ENCODE measurements around the gene TMEM178A. TPM values are rescaled to one million over a fixed set of nuclear protein-coding genes. Genes with fewer than 3 reads are reported as not detected.

Gene TMEM178A
- total RNA-seq, 1 experiment from 2014 or later, result 7.5 TPM

DNA sequence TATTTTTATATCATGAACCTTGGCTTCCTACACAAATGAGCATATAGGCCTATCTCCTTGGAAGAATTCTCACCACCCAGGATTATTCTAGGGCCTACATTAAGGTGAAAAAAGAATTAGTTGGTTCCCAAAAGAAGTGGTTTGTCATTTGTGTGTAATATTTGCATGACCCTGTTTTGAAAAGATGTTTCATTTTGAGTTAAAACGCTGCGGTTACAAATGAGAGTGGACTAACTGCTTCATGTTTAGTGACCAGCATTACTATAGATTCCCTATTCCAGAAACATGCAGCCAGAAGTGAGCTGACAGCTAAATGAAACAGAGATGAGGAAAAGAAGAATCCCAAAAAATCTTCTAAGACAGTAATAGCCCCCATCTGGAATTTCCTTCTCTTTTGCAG, 44.1 kb upstream of the TMEM178A start:
- no peak overlapping the region for H2BK120ac ChIP-seq (ENCODE audit: low read depth, low read length, poor library complexity, severe bottlenecking)
- H3K18ac ChIP-seq (ENCODE audit: insufficient read length, low read depth, low read length), result no peak overlapping the region
- no peaks in the 10 kb centered on the region for H3K79me2 ChIP-seq (ENCODE audit: insufficient read depth, low read length)
- no peak overlapping the region for H2BK12ac ChIP-seq (ENCODE audit: insufficient read length, low read depth, low read length)
- no peak overlapping the region for H4K8ac ChIP-seq (replicated peaks; ENCODE audit: insufficient read length, low read depth, low read length)
- no peaks in the 10 kb centered on the region for H4K20me1 ChIP-seq (ENCODE audit: control insufficient read depth, insufficient read depth, insufficient read length)
- no peak overlapping the region for H3T11ph ChIP-seq (ENCODE audit: low read length)
- H3K27me3 ChIP-seq (ENCODE audit: insufficient read depth, low read length), result no peaks in the 10 kb centered on the region
- no peak for DNase-seq
- no peak overlapping the region for H2AFZ ChIP-seq (ENCODE audit: low read length)
- H3K27me3 Mint-ChIP-seq (ENCODE audit: low read depth), result no peaks in the 10 kb centered on the region; the same call in 1 of the 2 replicates
- no peak overlapping the region for H3K4me3 Mint-ChIP-seq
- no peak overlapping the region for H3K23ac ChIP-seq (ENCODE audit: insufficient read length, low read depth, low read length)
- no peak overlapping the region for H3K4ac ChIP-seq (ENCODE audit: low read depth, low read length)
- H3K9me3 ChIP-seq (ENCODE audit: control insufficient read depth, low read depth, low read length), result no peaks in the 10 kb centered on the region
- H2BK20ac ChIP-seq (ENCODE audit: low read depth, low read length, poor library complexity, severe bottlenecking), result no peak overlapping the region
- no peaks in the 10 kb centered on the region; a peak in 1 of 7 replicates for H3K36me3 Mint-ChIP-seq (ENCODE audit: insufficient read depth in 1 of 3, low read depth in 3 of 3)
- H3K4me2 ChIP-seq (ENCODE audit: insufficient read depth, insufficient read length, low read length), result no peak overlapping the region
- H3K27ac Mint-ChIP-seq, result no peak overlapping the region
- H3K9me3 Mint-ChIP-seq, result no peaks in the 10 kb centered on the region; a peak in 1 of 5 replicates
- no peak overlapping the region for H2BK5ac ChIP-seq (ENCODE audit: insufficient read length, low read length)
- no peak overlapping the region for H2AK5ac ChIP-seq (ENCODE audit: insufficient read length, low read length)
- no peak overlapping the region for H2BK15ac ChIP-seq (ENCODE audit: low read depth, low read length)
- no peaks in the 10 kb centered on the region for H3K23me2 ChIP-seq (ENCODE audit: insufficient read length, low read depth, low read length, poor library complexity, severe bottlenecking)
- H3K27ac ChIP-seq (ENCODE audit: insufficient read length, low read depth, low read length), result no peak overlapping the region
- no peak overlapping the region for H4K91ac ChIP-seq (ENCODE audit: insufficient read length, low read depth, low read length)
- H3K56ac ChIP-seq (ENCODE audit: insufficient read length, low read depth, low read length), result no peak overlapping the region
- H4K5ac ChIP-seq (ENCODE audit: insufficient read length, low read depth, low read length), result no peak overlapping the region
- peaks cover 2% of the 10 kb centered on the region; the same call in 1 of the 2 replicates for H3K4me1 ChIP-seq (ENCODE audit: insufficient read depth, low read length)
- H3K79me1 ChIP-seq (ENCODE audit: insufficient read depth, low read depth, low read length, poor library complexity, severe bottlenecking), result no peaks in the 10 kb centered on the region
- no peak for TF ChIP-seq CTCF (conservative IDR thresholded peaks at IDR 0.05)
- no peak overlapping the region for H3K14ac ChIP-seq (ENCODE audit: insufficient read depth, low read length)
- no CpG with 5 or more reads among the region's 2 CpGs for WGBS (ENCODE audit: extremely low coverage, insufficient read length, low lambda C conversion rate)
- H3K9ac ChIP-seq (ENCODE audit: extremely low read depth, insufficient read length, low read length), result no peak overlapping the region
- H3K4me1 Mint-ChIP-seq, result peaks cover 12% of the 10 kb centered on the region in 2 experiments

Measured in H9 (cell line).